Stimulated activated CD4-positive, alpha-beta T cell treated with anti-CD3 and anti-CD28 coated beads, Interleukin-2, amount 100 ng/mL, for 48 hours (primary cell): Measurements from ENCODE around the gene SLC29A1.
"Not testable (repeated sequence)": the region's sequence is repeated elsewhere in the genome, so short reads cannot be mapped to it uniquely, and the experiment has no call there.

Experiments used
- DNase-seq, 2 donors: peaks; one replicate each; pipeline ENCODE4 v3.0.0-alpha.2; 2020

SLC29A1 gene

GRCh38 chr6:44224029-44224964 lies 902 bp downstream of the SLC29A1 start:
- DNase-seq: no peak

- no peak for DNase-seq
Measured at GRCh38 chr6:44224965-44225305, 1.5 kb downstream of the SLC29A1 start.

DNA sequence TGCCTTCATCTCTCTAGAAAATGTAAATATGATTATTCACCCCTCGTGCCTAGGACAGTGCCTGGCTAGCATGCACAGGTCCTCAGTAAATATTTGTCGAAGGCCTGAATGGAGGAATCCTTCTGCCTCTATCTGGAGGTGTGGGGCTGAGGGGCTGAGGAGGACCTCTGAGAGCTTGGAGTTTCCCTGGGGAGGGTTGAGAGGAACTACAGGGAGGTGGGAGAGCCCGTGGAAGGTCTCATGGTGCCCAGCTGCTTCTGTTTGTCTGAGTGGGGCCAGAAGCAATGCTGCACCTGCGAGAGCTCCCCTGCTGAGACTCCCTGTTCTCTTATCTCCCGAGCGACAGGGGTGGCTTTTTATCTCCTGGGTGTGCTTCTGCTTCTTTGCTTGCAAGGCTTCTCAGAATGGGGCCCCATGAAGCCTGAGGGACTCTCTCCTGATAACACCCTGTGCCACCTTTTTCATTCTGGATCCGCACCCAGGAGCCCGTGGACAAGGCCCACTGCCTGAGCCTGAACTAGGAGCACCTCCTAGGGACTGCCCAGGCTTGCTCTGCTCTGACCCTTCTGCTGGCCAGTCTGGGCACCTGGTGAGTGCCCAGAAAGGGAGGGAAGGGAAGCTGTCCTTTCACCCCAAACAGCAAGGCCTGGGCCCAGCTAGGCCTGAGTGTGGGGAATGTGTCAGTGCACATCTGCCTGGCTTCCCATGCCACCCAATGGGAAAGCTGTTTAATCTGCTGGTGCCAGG lies 2.4 kb downstream of the SLC29A1 start:
- no peak for DNase-seq

DNA sequence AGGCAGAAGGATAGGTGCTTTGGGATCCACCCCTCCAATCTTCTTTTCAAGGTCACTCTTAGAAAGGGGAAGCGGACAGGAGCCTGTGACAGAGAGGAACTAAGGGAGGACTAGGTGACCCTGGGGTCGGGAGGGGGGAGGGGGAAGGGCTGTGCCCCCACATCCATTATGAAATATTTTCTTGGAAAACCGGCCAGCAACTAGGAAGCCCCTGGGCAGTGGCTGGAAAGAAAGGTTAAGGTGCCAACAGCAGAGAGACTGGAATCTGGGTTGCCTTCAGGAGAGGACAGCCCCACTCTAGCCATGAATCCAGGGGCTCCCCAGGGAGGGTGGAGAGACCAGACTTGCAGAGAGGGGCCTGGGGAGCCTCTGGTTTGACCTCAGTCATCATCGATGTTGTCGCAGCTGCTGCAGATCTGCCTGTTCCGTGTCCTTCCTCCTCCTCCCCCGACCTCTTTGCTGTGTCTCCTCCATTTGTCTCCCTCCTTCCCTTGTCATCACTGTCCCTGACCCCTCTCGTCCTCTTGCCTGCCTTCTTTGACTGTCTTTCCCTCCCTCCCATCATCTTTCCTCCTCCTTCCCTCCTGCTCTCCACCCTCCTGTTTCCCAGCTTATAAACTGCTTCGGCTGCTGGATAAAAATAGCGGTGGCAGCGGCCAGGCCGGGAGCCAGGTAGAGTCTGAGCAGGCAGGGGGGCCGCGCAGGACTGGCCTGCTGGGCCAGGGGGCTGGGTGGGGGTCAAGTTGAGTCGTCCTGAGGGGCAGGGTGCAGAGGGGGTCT lies 3.2 kb downstream of the SLC29A1 start:
- no peak for DNase-seq

GRCh38 chr6:44227148-44227793 lies 3.9 kb downstream of the SLC29A1 start:
- no peak for DNase-seq

GRCh38 chr6:44228031-44228430 lies 4.6 kb downstream of the SLC29A1 start:
- DNase-seq: no peak

DNA sequence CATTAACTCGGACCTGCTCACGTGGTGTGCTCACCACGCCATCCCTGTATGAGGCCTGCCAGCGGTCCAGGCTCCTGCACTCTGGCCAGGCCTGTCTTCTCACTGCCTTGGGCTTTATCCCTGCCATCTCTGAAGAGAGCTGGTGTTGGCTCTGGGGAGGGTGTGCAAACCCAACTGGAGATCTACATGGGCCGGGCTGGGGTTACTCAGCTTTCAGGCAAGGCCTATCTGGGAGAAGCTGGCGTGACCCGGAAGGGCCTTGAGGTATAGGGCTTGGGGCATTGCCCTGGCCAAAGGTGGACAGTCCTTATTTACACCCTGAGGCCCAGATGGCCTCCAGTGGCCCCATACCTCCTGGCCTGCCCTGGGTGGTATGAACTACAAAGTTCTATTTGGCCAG lies 5.0 kb downstream of the SLC29A1 start:
- DNase-seq: no peak

GRCh38 chr6:44228836-44229235 lies 5.4 kb downstream of the SLC29A1 start:
- DNase-seq: no peak

GRCh38 chr6:44229376-44230033 lies 6.1 kb downstream of the SLC29A1 start:
- DNase-seq: no peak

DNA sequence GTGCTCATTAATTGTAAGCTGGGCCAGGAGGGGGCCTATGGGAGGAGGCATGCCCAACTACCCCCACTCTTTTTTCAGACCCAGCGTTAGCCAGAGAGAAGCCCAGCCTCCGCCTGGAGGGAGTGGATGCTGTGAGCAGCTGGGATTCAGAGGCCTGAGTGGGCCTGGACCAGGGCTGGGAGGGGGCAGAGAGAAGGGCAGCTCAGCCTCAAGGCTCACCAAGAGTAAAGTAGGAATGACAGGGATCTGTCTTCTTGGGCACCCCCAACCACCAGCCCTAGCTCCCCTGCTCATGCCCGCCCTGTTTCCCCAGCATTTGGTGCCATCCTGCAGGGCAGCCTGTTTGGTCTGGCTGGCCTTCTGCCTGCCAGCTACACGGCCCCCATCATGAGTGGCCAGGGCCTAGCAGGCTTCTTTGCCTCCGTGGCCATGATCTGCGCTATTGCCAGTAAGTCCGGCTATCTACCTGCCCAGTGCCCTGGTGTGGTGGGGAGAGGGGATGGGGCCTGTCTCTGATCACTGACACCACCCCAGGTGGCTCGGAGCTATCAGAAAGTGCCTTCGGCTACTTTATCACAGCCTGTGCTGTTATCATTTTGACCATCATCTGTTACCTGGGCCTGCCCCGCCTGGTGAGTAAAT lies 6.8 kb downstream of the SLC29A1 start:
- DNase-seq: no peak

- not testable (repeated sequence) for DNase-seq
Measured at GRCh38 chr6:44231426-44231825, 8.0 kb downstream of the SLC29A1 start.

DNA sequence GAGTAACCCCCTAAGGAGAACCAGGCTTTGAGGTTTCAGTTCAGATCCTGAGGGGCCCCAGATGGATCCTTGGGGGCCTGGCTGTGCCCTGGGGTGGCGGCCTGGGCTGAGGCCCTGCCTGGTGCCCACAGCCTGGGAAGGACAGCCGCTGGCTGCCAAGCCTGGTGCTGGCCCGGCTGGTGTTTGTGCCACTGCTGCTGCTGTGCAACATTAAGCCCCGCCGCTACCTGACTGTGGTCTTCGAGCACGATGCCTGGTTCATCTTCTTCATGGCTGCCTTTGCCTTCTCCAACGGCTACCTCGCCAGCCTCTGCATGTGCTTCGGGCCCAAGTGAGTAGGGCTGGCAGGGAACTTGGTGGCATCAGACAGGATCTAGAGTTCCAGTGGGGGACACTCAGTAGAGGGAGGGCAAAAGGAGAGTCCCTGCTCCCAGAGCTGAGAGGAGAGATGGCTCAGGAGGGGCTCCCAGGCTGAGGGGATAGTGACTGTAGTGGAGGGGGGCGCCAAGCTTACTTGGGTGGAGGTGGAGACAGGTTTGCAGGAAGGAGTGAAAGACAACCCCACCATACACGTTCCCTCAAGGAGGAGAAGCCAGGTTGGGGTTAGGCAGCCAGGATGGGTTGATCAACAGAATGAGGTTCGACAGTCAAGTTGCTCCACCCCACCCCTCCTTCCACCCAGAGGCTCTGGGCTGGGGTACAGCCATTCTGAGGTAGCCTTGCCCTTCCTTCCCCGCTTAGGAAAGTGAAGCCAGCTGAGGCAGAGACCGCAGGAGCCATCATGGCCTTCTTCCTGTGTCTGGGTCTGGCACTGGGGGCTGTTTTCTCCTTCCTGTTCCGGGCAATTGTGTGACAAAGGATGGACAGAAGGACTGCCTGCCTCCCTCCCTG lies 9.5 kb downstream of the SLC29A1 start:
- no peak for DNase-seq

GRCh38 chr6:44233567-44234100 lies 10.2 kb downstream of the SLC29A1 start:
- DNase-seq: no peak

- DNase-seq: no peak
Measured at GRCh38 chr6:44234101-44235025, 11.0 kb downstream of the SLC29A1 start.

GRCh38 chr6:44235269-44235668 lies 11.9 kb downstream of the SLC29A1 start:
- DNase-seq: no peak

- no peak for DNase-seq
Measured at GRCh38 chr6:44235891-44236516, 12.6 kb downstream of the SLC29A1 start.

DNA sequence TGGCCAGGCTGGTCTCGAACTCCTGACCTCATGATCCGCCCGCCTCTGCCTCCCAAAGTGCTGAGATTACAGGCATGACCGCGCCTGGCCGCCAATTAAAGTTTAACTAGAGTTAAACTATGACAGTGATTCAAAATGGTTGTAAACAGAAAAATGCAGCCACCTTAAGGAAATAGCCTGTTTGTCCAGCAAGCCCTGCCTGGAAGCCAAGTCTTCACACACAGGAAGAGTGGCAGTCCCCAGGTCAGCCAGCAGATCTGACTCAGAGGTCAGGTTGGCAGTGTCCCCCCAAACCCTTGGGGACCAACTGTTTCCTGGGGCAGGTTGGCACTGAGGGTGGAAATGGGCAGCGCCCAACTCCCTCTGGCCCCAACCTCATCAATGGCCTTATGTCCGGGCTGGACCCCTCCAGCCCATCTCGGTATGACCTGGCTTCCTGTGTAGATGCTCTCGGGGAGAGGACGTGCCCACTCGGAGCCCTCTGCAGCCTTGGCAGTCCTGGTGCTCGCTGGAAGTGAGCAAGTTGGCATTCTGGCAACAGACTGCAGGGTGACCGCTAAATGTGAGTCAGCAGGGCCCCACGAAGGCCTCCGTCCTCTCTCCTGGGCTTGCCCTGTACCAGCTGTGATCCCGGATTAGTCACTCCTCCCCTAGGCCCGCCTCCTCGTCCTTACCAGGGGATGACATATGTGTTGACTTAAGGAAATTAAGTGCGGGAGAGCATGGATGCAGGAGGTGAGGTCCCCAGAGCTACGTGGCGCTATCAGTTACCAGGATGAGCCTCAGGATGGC lies 13.8 kb downstream of the SLC29A1 start:
- peak; percentile 49 to 51 for DNase-seq
